Skin of body (tissue), 2 donors: Measurements from ENCODE around the gene KCNIP4. TPM values are rescaled to one million over a fixed set of nuclear protein-coding genes. Genes with fewer than 3 reads are reported as not detected.
"Not testable (repeated sequence)": the region's sequence is repeated elsewhere in the genome, so short reads cannot be mapped to it uniquely, and the experiment has no call there.

ENCODE experiments used
- DNase-seq: peaks from one replicate; lab custom pipeline; 2025; lab: John Stamatoyannopoulos, UW
- total RNA-seq: library from RNA; depleted of rRNA; stranded (reverse); fragments of >200 nt; gene quantifications from one replicate; pipeline ENCODE4 v1.2.3, GENCODE V29; 2014

The KCNIP4 gene
- total RNA-seq, 1 donor from 2014 or later, result 2.8 TPM

DNA sequence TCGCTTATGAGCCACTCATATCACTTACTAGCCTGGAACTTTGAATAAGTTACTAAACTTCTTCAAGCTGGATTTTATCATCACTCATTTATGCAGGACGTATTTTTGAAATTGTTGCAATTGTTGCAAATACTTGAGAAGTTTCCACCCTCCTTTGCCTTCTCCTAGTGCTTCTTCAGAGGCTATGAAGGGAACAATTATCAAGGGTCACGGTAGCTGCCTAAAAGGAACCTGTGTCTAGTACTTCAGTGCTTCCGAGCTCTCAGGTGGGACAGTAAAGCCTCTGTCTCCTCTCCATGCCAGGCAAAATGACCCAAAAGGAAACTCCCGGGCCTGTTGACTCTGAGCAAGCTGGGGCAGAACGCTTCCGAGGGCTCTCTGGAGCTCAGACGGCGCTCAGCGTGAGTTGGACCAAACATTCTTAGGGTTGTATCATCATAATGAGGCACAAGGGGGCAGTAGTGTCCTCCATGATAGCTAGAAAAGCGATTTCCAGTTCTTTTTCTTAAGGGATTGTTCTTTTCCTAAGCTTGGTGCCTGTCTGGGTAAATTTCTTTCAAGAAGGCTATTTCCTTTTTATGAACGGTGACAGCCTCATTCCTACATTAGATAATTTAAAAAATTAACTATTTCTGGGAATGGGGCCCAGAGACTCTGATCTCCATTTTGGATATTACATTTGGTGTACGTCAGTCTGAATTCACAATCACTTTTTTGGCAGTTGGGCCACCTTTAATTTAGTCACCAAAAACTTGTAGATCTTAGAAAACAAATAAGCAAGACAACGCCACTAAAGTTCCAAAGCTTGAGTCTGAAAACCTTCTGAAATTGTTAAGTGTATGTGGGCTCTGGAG lies 1175.2 kb downstream of the KCNIP4 start:
- peak; percentile 3 for DNase-seq

DNA sequence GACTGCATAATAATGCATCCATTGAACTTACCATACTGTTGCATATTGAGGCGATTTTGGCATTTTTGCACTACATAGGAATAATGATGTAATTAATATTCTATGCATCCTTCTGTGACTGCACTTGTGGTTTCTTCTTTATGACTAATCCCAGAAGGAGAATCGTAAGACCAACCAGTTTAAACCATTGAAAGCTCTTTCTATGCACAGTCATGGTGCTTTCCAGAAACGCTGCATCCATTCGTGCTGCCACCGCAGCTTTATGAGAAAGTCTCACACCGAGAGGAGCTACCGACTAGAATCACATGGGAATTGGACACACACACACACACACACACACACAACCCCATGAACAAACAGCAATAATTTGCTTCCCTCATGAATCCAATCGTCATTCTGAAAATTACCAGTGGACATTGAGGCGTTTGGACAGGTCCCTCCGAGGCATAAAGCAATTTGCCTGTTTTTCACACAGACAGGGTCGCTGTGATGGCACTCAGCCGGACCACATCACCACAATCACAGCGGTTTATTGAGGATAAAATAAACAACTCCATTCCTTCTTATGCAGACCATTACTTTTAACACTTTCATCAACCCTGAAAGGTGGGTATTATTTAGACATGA lies 1184.1 kb downstream of the KCNIP4 start:
- DNase-seq, result no peak

DNA sequence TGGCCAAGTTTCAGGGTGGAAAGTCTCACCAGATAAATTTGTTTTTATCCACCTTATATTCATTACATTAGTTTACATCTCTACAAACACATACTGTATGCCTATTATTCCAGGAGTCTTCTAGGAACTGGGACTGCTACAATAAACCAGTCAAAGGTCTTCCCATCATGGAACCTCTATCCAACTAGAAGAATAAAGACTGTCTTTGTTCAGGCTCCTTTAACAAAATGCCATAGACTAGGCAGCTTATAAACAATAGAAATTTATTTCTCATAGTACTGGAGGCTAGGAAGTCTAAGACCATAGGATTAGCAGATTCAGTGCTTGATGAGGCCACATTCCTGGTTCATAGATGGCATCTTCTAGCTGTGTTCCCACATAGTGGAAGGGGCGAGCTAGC lies 1186.7 kb downstream of the KCNIP4 start:
- DNase-seq, result no peak

DNA sequence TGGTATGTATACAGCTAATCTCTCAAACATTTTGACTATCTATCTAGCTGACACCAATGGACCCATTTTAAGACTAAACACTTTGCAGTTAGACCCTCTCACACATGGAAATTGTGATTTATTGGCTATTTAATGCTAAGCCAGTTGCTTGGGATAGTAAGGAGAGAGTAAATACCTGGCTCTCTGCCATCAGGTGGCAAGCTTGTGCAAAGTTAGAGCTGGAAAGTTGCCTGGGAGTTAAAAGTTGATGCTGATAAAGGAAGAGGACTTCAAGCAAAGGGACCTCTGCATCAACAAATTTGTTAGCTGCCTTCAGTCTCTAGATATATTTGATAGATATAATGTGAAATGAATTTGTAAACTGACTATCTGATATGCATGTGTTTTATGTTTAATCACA lies 1187.2 kb downstream of the KCNIP4 start:
- DNase-seq, result no peak

DNA sequence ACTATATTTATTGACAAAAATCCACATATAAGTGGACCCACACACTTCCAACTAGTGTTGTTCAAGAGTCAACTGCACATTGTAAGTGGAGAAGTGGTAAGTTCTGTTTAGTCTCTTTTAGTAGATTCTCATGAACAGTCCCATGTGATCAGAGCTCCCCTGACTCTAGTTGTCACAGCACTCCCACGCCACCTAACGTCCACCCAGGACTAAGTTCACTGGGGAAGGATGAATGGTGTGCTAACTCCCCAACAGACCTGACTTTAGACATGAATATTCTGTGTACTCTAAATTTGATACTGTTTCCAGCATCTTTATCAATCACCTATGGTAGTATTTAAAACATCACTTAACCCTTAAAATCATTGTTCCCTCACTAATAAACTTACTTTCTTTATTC lies 1188.5 kb downstream of the KCNIP4 start:
- DNase-seq, result no peak

DNA sequence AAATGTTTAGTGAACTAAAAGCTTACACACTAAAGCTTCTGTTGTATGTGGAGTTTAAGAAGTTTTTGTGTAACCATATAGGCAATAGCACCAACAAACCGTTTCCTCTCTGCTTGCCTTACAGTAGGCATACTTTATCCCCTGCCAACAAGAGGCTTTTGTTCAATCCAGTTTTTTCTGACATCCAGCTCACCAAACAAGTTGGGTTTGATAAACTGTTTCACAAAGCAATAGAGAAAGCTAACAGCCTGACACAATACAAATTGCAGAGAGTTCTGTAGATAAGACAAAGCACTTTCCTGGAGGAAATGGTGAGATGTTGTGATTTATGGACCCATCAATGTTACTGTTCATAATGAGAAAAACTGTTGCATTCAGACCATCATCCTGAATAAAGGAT lies 1194.5 kb downstream of the KCNIP4 start:
- no peak for DNase-seq

DNA sequence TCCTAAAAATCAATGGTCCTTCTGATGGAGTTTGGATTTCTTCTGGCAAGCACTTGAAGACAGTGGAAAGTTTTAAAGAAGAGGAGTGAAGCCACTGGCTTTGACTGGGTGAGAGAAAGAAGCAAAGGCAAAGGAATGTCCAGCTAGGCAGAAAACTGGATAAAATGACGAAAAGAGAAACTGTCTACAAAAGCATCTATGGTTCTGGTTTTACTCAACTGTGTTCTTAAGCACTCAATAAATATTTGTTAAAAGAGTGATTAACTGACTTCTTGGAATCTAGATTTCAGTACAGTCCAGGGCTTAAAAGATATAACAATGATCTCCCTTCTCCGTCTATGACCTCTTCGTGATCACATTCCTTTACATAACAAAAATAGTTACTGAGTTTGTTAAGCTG lies 1195.9 kb downstream of the KCNIP4 start:
- no peak for DNase-seq

DNA sequence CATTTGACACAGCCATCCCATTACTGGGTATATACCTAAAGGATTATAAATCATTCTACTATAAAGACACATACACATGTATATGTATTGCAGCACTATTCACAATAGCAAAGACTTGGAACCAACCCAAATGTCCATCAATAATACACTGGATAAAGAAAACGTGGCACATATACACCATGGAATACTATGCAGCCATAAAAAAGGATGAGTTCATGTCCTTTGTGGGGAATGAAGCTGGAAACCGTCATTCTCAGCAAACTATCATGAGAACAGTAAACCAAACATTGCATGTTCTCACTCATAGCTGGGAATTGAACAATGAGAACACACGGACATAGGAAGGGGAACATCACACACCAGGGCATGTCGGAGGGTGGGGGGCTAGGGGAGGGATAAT lies 1202.6 kb downstream of the KCNIP4 start:
- DNase-seq, result not testable (repeated sequence)

DNA sequence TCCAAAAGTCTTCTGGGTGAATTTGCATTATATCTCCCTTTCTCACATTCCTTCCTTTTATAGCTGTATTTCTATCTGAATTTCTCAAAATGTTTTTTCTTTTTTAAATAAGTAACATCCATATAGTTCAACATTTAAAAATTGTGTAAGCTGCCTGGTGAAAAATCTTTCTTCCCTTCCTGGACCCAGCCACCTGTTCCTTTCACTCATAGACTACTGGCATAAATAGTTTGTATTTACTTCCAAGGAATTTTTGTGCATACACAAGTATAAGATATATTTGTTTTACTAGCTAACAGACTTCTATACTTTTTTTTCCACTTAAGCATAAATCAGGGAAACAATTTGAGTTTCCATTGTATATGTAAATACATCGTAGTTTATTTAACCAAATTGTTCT lies 1212.6 kb downstream of the KCNIP4 start:
- DNase-seq, result no peak

DNA sequence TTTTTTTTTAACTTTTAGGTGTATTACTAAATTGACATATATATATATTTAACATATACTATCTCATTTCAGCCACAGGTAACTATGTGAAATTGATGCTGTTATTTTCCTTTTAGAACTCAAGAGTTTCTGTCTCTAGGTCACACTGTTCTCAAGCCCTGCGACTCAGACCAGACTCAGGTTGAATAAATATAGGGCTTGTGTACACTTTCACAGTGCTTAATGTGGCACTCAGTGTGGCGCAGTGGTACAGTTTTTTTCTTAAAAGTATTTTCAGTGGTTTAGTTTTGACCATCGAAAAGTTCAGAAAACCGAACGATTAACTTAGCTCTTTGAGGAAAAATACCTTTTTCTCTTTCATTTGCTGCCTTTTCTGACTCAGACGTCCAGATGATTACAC lies 1223.7 kb downstream of the KCNIP4 start:
- DNase-seq, result no peak

DNA sequence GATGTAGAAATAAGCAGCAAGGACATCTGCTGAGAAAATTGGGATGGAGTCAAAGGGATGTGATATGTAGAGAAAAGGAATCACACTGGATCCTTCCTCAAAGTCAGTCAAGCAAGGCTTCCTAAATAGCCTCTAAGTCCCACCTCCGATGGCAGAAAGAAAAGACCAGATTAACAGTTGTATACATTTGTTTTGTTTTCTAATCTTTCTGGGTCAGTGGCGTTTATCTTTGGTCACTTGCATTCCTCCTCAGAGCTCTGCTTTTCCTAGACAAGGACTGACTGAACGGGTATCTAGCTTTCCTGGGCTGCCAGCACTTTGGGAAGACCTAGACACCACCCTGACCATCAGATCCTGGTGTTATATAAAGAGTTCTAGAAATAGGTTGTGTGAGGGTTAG lies 1225.1 kb downstream of the KCNIP4 start:
- no peak for DNase-seq

DNA sequence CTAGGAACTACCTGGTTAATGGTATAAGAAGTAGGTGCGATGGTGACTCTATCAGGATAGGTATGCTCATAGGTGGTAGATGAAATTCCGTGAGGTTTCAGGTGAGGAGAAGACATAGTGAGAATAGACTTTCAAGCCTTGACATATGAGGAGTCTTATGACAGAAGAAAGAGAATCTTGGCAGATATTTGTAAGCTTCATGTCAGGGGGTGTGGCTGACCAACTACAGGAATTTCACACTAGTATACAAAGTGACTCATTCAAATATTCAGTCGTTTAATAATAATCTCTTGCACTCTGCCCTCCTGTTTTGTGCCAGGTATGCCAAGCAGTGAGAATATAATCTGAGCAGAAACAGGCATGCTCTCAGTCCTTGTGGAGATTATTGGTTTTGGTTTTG lies 1225.6 kb downstream of the KCNIP4 start:
- DNase-seq, result no peak

DNA sequence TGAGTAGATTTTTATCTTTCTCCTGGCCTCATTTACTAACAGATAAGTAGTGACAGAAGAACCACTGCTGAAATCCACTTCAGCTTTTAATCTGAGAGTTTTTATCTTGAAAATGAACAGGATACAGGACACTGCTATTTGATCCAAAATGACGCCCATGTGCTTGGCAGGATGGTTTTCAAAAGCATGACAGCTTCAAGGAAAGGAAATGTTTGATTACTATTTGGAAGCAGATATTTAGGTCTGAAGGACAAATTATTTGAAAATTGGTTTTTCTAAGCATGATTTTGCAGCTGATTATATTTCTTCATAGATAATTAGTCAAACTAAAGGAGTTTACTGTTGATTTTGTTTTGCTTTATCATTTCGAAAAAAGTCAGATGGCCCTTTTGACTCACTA lies 1237.2 kb downstream of the KCNIP4 start:
- DNase-seq, result no peak

DNA sequence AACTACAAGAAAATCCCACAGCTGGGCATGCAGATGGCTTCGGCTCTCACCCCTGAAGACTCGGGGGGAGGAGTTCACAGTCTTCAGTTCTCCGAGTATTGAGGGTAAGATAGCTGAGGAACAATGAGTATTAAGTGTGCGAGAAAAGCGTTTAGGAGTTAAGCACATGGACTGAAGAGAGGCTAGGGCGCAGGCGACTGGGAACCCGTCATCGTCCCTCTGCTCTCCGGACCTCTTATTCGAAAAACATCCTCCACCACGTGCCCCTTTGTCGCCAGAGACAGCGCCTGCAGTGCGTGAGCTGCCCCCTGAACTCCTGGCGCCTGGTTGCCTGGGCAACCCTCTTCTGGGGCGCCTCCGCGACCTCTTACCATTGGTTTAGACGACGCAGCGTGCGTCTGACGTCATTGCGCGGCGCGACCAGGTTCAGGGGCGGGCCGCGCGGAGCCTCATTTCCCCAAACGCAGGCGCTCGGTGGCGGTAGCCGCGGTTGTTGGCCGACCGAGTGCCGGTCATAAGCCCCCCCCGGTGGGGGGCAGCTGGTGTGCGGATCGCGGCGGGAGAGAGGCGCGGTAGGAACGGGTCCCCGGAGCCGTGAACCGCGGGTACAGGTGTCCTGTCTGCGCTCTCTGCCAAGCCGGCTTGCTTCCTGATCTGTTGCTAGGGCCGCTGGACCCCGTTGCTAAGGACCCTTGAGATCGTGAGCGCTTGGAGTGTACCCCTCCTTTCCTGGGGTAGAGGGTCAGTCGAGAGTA lies 1248.4 kb downstream of the KCNIP4 start, which contains the start of gene PACRGL:
PACRGL (plus strand) TSS at position 452 of the 755 bp plus-strand sequence. CDS start 4,024 bp downstream, outside the sequence.
- peak; percentile 95 for DNase-seq

DNA sequence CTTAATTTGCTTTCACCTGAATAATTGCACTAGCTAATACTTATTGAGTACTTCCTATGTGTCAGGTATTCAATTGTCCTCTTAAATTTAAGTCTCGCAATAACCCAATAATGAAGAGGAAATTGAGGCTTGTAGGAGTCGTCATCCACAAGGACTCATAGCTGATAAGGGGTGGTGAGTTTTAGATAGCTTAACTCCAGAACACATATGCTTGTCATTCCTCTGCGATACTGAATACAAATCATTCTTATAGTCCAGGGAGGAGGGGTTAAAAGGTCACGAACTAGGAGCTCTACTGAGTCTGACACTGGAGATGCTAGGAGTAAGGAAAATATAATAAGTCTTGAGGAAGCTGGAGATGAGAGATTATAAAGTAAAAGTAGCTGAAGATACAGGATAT lies 1249.8 kb downstream of the KCNIP4 start:
- DNase-seq, result no peak

DNA sequence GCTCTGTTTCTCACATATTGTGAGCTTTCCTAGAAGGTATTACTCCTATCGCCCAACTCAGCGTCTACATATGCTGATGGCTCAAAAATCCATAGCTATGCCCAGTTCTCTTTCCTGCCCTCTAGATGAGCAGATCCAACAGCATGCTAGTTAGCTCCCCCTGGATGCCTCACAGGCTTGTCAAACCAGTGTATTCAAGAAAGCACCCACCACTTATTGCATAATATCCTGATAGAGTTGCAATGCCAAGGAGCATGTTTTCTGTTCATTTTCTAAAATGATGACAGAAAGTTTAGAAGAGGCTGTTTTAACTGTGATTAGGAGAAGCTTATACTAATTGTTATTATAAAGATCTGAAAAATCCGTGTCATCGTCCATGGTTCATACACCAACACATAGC lies 1250.2 kb downstream of the KCNIP4 start:
- no peak for DNase-seq

DNA sequence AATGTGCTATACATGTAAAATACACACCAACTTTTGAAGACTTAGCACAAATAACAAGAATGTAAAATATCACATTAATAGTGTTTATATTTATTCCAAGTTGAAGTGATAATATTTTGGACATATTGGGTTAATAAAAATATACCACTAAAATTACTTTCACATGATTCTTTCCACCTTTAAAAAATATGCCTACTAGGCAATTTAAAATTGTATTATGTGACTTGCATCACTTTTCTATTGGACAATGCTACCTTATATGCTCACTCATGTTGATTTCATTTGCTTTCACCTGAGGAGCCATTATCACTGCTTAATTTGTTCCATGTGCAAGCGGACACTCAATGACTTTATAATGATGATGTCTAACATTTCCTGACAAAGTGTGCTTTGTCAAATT lies 1251.8 kb downstream of the KCNIP4 start:
- DNase-seq, result no peak

DNA sequence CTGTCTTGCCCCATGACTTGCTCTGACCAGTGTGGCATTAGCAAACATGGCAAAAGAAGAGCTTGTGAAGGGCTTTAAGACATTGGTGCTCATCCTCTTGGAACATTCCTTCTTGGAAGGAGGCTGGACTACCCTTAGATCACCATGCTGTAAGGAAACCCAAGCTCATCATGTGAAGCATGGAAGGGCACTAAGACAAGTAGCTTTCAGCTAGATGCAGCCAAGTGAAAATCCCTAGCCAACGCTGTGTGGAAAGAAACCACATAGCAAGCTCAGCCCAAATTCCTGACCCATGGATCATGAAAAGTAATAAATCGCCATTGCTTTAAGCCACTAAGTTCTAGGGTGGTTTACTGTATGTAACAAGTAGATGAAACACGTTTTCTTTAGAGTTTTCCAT lies 1260.7 kb downstream of the KCNIP4 start:
- DNase-seq, result no peak

DNA sequence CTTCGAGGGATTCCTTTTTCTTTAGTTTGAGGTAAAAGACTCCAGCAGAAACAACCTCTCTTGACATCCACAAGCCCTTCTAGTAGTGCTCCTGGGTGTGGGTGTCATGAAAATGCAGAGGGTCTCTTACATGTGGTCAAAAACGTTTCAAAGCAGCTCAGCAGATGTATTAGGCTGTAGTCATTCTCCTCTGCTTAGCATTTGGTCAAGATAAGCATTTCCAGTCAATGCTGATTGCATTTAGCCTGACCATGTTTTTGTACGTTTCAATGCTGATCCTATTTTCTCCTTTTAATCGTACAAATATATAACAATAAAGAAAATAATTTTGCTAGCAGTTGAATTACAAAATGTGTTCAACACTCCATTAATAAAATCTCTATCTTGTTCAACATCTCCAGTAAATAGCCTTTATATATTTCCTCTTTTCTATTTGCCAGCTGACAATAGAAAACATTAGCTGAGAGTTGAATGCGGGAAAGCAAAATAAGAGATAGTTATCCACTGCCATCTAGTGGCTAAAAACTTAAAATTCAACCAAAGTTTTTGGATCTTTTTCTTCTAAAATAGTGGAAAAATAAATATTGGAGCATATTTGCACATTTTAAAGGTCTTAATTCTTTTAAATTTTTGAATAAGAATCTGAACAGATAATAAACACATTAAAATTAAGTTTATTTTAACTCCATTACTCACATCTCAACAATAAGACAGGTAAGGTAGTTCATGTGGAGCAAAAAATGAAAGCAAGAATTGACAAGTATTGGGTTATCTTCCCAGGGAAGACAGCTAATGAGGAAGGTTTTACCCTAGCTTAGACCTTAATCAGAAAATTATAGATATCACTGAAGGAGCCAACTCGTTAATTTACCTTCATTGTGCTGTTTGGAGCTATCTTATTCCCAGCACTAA lies 1263.5 kb downstream of the KCNIP4 start:
- peak; percentile 6 for DNase-seq

DNA sequence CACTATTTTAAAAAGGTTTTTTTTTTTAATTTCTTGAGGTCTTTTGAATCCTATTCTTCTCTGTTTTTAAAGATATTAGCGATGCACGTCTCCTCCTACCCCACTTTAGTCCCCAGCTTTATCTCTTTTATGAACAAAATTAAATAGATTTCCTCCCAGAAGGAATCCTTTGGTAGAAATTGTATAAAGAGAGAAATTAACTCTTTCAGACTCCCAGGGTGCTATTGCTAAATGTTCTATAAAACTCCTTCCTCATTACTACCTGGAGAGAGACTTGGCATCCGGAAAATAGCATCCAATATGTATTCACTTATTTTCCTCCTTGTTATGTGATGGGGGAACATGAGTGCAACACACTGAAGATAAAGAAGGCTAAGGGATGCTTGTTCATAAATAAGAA lies 1264.8 kb downstream of the KCNIP4 start:
- no peak for DNase-seq

DNA sequence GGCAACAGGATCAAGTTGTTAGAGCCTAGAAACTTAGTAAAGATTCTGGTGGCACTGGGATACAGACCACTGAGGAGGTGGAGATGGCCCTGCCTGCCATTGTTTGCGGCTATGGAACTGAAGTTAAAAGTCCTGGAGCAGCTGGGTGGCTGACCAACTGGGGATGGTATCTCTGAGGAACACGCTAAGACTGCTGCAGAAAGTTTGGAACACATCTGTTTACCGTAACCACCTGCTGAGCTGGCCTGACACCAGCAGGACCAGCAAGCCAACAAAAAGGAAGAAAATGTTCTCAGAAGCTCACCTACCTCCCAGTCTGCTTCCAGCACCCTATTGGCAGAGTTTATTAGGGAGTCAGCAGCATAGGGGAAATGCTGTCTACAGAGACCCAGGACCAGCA lies 1265.7 kb downstream of the KCNIP4 start:
- DNase-seq, result no peak
